Measurements from ENCODE around the gene ACTL10.

ACTL10 gene

DNA sequence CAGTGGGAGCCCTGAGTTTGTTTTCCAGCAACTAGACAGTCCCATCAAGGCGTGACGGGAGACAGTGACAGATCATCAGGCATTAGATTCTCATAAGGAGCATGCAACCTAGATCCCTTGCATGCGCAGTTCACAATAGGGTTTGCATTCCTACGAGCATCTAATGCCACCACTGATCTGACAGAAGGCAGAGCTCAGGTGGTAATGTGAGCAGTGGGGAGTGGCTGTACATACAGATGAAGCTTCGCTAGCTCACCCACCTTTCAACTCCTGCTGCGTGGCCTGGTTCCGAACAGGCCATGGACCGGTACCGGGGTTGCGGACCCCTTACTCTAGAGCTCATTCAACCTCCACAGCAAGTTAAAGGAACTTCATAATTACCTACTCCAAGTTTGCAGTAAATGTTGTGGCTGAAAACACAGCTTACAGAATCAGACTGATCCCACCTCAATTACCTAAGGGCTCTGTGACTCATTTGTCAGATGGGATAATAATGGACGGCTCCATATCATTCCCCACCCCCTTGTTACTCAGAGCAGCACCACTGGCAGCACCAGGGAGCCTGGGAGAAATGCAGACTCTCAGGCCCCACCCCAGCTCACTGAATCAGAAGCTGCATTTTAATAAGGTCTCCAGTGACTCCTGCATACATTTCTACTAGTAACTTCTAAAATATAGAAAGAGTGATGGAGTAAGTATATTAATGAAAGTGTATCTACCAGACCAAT lies 37.6 kb downstream of the ACTL10 start:
- TF ChIP-seq, protein P1, sequence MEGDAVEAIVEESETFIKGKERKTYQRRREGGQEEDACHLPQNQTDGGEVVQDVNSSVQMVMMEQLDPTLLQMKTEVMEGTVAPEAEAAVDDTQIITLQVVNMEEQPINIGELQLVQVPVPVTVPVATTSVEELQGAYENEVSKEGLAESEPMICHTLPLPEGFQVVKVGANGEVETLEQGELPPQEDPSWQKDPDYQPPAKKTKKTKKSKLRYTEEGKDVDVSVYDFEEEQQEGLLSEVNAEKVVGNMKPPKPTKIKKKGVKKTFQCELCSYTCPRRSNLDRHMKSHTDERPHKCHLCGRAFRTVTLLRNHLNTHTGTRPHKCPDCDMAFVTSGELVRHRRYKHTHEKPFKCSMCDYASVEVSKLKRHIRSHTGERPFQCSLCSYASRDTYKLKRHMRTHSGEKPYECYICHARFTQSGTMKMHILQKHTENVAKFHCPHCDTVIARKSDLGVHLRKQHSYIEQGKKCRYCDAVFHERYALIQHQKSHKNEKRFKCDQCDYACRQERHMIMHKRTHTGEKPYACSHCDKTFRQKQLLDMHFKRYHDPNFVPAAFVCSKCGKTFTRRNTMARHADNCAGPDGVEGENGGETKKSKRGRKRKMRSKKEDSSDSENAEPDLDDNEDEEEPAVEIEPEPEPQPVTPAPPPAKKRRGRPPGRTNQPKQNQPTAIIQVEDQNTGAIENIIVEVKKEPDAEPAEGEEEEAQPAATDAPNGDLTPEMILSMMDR (IDR thresholded peaks at IDR 0.05; ENCODE audit: control insufficient read depth, insufficient read depth, low read depth, low read length, missing control alignments), result no peak
- no peak for DNase-seq (ENCODE audit: low read depth)
- no peak overlapping the region for H3K4me3 ChIP-seq (ENCODE audit: control insufficient read depth, low read depth, low read length)

DNA sequence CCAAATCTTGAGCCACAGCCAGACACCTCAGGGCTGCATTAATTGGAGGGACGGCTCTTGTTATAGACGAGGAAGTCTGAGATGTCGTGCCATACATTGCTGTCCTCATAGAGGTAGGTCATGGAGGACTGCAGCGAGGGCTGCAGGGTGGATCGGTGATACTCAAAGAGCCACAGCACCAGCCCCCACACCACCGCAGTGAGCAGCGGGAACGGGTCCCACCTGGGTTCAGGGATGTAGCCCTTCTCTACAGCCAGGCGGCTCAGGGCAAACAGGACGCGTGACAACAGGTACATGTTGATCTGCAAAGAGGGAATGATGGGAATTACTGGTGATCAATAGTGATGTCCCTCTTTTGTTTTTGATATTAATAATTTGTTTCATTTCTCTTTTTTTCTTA lies 40.9 kb downstream of the ACTL10 start:
- TF ChIP-seq, protein P1 (IDR thresholded peaks at IDR 0.05; ENCODE audit: control insufficient read depth, insufficient read depth, low read depth, low read length, missing control alignments), result no peak
- DNase-seq (ENCODE audit: low read depth), result no peak
- no peak overlapping the region for H3K4me3 ChIP-seq (ENCODE audit: control insufficient read depth, low read depth, low read length)

DNA sequence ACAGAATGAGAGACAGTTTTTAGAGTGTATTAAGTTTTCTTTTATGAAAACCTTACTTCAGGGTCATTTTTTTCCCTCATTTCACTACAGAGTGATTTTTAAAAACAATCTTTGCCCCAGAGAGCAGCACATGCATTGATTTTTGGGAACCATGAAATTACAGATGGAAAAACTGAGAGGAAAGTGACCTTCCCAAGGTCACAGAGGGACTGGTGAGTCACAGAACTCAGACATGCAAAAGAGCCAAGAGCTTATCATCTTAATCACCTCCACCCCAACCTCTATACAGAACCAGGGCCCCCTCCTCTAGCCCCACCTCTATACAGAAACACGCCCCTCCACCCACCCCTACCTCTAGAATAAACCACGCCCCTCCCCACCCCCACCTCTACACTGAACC lies 42.7 kb downstream of the ACTL10 start:
- TF ChIP-seq, protein P1 (IDR thresholded peaks at IDR 0.05; ENCODE audit: control insufficient read depth, insufficient read depth, low read depth, low read length, missing control alignments), result no peak
- DNase-seq (ENCODE audit: low read depth), result no peak
- H3K4me3 ChIP-seq (ENCODE audit: control insufficient read depth, low read depth, low read length), result no peak overlapping the region

DNA sequence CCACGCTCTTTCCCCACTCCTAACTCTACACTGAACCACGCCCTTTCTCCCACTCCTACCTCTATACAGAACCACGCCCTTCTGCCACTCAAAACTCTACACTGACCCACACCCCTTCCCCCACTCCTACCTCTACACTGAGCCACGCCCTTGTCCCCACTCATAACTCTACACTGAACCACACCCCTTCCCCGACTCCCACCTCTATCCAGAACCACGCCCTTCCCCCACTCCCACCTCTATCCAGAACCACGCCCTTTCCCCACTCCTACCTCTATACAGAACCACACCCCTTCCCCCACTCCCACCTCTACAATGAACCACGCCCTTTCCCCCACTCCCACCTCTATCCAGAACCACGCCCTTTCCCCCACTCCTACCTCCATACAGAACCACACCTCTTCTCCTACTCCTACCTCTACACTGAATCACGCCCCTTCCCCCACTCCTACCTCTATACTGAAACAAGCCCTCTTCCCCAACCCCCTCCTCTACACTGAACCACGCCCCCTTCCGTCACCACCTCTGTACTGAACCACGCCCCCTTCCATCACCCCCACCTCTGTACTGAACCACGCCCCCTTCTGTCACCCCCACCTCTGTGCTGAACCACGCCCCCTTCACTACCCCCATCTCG lies 43.3 kb downstream of the ACTL10 start:
- H3K4me3 ChIP-seq (ENCODE audit: control insufficient read depth, low read depth, low read length), result no peak overlapping the region
- TF ChIP-seq, protein P1 (IDR thresholded peaks at IDR 0.05; ENCODE audit: control insufficient read depth, insufficient read depth, low read depth, low read length, missing control alignments), result no peak
- no peak for DNase-seq (ENCODE audit: low read depth)

DNA sequence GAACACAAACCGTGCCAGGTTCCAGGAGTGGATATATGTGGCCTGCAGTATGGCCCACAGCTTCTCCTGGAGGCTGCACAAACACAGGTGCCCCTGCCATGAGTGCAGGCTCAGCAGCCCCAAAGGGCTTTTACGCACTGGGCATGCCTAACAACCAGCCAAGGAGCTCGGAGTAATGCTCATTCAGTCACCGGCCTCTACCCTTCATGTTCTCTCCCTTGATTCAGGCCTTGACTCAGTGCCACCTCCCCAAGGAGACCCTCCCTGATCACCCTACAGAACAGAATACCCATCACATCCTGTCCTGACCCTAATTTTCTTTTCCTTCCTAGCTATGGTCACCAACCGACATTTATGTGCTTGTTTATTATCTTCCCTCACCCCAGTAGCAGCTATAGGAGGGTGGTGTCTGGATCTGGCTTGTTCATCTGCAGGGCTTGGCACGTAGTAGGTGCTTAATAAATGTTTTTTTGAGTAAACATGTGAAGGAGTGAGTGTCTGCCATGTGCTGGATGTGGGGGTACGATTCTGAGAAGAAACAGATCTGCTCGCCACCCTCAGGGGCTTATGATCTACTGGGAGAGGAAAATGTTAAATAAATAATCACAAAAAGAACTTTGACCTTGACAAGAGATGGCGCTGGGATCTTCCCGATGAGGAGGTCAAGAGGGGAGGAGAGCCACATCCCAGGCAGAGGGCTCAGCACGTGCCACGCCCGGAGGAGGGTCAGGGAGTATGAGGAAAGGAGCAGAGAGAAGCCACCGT lies 44.1 kb downstream of the ACTL10 start:
- no peak for DNase-seq (ENCODE audit: low read depth)
- no peak overlapping the region for H3K4me3 ChIP-seq (ENCODE audit: control insufficient read depth, low read depth, low read length)
- TF ChIP-seq, protein P1 (IDR thresholded peaks at IDR 0.05; ENCODE audit: control insufficient read depth, insufficient read depth, low read depth, low read length, missing control alignments), result no peak

DNA sequence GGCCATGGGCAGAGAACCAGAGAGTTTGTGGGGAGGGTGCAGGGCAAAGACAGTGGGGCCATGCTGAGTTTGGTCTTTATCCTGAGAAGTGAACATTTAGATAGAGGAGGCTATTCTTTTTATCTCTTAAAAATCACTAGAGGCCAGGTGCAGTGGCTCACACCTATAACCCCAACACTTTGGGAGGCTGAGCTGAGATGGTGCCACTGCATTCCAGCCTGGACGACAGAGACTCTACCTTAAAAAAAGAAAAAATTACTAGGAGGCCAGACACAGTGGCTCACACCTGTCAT lies 44.6 kb downstream of the ACTL10 start:
- no peak overlapping the region for H3K4me3 ChIP-seq (ENCODE audit: control insufficient read depth, low read depth, low read length)
- TF ChIP-seq, protein P1 (IDR thresholded peaks at IDR 0.05; ENCODE audit: control insufficient read depth, insufficient read depth, low read depth, low read length, missing control alignments), result no peak
- no peak for DNase-seq (ENCODE audit: low read depth)
